ENCODE data around the gene BHLHA15.
"Not testable (repeated sequence)": the region's sequence is repeated elsewhere in the genome, so short reads cannot be mapped to it uniquely, and the experiment has no call there.

BHLHA15 gene

DNA sequence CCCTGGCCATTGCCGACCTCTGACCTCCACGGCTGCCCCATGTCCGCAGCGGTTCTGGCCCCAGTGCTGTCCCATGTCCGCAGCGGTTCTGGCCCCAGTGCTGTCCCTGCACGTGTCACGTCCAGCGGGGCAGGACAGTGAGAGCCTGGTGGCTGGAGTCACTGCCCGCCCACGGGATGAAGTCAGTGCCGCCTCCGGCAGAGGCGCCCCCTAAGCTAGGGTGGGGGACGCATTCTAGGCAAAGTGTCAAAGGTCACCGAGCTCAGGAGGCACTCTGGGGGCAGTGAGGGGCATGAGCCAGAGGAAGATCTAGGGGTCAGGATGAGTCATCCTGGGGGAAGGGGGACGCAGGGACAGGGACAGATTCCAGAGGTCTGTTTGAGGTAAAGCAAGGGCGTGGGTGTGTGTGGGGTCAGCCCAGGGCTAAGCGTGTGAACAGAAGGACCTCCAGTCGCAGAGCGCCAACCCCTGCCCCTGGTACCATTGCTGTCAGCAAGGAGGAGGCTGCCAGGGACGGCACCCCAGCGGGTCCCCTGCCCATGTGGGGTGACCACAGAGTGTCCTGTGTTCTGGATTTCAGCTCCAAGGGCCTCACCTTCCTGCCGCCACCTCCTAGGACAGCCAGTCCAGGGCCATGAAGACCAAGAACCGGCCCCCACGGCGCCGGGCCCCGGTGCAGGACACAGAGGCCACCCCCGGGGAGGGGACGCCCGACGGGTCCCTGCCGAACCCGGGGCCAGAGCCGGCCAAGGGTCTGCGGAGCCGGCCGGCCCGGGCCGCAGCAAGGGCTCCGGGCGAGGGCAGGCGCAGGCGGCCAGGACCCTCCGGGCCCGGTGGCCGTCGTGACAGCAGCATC, 665 bp downstream of the BHLHA15 start:
- DNase-seq, result peak; percentile 13

DNA sequence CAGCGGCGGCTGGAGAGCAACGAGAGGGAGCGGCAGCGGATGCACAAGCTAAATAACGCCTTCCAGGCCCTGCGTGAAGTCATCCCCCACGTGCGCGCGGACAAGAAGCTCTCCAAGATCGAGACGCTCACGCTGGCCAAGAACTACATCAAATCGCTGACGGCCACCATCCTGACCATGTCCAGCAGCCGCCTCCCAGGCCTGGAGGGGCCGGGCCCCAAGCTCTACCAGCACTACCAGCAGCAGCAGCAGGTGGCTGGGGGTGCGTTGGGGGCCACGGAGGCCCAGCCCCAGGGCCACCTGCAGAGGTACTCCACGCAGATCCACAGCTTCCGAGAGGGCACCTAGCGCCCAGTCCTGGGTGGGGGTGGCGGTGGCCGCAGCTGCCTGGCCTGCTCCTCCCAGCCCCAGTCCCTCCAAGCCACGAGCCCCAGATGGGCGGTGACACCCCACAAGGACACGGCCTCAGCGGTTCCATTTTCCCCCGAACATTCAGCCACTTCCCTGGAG, 1.3 kb downstream of the BHLHA15 start:
- no peak for DNase-seq

DNA sequence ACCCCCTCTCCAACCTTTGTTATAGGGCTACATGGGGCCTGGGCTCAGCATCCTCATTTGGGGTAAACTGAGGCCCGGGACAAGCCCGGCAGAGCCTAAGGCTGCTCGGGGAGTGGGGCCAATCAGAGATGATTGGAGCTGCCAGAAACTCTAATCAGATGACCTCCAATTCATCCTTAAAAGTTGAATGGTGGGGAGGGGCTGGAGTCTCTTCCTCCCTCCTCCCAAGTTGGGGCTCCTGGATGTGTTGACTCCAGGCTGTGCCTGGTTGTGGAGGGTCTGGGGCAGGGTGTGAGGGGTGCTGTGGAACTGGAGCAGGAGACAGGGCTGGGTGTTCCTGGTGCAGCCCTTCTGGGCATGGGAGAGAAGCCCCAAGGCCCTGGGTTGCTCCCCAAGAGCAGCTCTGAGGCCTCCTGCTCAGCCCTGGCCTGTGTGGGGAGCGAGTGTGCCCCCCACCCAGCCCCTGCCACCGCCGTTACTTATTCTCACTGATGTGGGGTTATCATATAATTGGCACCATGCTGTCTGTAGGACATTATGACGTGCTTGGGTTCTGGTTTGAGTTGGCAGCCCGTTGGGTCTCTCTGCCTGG, 2.2 kb downstream of the BHLHA15 start:
- no peak for DNase-seq

DNA sequence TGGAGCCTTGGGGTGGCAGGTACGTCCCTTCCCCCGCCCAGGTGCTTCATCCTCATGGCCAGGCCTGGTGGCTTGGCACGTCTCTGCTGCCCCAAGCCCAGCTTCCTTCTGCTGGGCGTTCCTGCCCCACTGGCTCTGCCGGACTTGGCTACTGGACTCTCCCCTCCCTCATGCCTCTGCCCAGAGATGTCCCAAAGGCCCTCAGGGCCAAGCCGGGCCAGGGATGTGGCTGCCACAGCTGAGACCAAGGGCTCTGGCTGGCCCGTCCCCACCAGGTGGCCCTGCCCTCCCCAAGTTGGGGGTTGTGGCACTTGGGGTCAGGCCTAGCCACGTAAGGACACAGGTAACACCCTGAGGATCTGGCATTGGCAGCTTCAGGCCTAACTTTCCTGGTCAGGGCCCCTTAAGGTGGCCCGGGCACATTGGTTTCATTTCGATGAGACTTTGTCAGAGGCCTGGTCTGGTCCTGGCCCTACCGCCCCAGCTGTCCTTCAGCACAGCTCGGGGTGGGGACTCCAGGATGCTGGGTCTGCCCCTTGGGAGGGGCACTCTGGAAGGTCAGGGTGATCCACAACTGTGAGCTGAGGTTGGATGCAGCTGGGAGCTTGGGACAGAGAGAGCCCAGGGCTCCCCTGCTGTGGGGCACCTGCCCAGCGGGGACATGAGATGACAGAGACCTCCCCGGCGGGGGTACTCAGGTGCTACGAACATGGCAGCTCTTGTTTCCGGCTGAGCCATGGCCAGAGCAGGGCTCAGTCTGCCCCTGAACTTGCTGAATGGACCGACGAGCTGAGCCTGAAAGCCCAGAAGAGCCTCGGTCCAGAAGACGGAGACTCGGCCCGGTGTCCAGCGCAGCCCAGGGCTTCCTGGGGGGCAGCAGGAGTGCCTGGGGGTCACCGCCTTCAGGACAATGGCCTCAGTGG, 2.9 kb downstream of the BHLHA15 start:
- no peak for DNase-seq

DNA sequence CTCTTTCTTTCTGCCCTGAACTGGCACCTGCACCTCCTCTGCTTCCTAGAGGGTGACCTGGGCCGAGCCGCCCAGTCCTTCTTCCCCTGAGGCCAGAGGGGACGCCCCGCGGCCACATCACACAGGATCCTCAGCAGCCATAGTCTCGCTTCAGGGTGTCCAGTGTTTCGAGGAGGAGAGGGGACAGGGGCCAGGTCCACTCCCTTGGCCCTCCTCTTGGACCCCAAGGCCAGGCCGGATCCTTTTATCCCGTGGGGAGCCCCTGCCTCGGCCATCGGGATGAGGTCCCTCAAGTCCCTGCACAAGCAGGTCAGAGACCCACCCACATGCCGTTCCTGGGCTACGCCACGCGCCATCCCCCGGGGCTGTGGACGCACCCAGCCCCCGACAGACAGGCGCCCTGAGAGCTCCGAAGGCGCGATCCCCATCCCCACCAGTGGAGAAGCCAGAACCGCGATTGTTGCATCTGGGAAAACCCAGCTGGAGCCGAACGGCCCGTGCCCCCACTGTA, 3.6 kb downstream of the BHLHA15 start:
- no peak for DNase-seq

DNA sequence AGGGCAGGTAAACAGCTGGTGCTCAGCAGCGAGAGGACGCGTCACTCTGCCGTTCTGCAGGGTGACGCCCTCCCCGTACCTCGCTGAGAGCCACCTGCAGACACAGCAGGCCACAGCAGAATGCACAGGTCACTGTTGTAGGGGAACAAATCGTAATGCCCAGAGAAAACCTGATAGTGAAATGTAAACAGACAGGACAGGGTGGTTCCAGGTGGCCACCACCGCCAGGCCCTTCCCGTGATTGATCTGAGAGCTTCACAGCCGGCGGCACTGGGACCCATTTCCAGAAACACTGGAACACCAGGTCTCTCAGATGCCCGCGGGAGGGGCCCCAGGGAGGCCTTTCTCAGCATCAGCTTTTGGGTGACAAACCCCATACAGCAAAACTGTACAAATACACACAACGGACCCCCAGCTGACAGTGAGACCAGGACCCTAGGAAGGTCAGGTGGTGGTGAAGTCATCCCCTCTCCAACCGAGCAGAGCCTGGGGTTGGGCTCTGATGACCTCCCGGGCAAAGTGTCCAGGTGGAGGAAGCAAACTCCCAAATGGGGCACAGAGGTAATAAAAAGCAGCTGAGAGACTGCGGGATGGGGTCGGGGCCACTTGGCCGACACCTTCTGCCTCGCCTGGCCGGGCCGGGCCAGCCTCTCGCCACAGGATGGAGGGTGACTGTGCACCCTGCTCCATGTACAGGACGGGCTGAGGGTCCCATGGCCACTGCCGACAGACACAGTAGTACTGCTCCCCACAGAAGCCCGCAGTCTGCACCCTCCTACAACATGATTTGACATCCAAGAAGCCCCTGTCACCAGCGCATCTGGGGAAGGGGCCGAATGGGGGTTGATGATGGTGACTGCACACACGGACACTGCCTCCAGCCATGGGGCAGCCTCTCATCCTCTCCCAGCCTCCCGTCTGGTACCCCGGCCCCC, 4.6 kb downstream of the BHLHA15 start:
- no peak for DNase-seq

DNA sequence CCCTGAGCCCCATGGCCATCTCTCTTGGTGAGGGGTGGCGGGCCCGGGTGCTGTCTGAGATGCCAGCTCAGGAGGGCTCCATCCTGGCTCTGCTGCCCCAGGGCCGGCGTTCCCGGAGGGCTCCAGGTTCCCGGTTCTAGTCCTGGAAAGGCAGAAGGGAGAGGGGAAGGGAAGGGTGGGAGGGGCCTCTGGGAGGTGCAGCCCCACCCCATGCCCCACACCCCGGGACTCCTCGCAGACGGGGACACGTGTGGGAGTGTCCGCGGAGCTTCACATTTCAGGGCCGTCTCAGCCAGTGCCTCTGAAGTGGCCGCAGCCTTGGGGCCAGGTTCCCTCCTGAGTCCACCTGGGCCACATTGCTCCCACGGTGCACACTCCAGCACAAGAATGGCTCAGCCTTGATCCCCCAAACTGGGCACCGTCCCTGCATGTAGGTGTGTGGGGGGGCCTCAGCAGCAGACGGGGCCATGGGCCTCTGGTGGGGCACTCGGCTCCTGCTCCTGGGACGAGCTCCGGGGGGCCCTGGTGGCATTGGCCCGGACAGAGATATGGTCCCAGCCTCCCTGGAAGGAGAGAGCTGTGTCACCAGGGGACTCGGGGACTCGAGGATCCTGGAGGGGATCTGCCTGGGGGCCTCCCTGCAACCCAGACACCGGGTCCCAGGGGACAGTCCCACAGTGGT, 5.8 kb downstream of the BHLHA15 start:
- DNase-seq, result no peak

DNA sequence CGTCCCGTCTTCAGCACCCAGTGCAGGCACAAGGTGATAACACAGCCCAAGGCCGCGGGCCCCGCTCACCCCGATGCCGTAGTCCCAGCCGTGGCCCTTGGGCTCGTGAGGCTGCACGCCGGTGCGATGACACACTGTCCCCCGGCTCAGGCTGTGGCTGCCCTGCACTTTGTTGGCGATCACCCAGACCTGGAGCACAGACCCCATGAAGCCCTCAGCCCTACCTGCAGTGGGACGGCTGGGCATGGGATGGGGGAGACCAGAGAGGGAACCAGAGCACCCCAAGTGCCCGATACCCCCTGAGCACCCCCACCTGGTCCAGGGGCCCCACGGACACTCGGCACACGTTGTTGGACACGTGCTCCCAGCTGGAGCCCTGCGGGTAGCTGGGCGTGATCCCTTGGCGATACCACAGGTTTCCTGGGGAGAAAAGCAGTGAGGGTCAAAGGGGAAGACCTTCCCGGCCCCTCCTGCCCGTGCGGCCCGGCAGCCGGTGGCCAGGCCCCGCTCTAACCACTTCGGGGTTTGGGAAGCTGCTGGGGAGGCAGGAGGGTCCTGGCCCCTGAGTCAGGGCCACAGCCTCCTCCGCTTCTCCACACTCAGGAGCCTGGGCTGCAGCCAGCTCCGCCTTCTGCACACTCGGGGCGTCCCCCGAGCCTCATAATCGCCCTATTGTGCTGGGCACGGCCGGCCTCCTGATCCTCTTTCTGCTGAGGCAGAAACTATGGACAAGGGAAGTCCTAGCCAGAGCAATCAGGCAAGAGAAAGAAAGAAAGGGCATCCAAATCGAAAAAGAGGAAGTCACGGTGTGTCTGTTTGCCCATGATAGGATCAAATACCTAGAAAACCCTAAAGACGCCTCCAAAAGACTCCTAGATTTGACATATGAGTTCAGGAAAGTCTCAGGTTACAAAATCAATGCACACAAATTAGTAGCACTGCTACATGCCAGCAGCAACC, 6.7 kb downstream of the BHLHA15 start:
- no peak for DNase-seq

DNA sequence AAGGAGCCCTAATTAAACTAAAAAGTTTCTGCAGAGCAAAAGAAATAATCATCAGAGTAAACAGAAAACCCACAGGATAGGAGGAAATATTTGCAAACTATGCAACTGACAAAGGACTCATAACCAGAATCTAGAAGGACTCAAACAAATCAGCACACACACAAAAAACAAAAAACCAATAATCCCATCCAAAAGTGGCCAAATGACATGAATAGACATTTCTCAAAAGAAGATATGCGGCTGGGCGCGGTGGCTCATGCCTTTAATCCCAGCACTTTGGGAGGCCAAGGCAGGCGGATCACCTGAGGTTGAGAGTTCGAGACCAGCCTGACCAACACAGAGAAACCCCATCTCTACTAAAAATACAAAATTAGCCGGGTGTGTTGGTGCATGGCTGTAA, 8.1 kb downstream of the BHLHA15 start:
- DNase-seq, result not testable (repeated sequence)

DNA sequence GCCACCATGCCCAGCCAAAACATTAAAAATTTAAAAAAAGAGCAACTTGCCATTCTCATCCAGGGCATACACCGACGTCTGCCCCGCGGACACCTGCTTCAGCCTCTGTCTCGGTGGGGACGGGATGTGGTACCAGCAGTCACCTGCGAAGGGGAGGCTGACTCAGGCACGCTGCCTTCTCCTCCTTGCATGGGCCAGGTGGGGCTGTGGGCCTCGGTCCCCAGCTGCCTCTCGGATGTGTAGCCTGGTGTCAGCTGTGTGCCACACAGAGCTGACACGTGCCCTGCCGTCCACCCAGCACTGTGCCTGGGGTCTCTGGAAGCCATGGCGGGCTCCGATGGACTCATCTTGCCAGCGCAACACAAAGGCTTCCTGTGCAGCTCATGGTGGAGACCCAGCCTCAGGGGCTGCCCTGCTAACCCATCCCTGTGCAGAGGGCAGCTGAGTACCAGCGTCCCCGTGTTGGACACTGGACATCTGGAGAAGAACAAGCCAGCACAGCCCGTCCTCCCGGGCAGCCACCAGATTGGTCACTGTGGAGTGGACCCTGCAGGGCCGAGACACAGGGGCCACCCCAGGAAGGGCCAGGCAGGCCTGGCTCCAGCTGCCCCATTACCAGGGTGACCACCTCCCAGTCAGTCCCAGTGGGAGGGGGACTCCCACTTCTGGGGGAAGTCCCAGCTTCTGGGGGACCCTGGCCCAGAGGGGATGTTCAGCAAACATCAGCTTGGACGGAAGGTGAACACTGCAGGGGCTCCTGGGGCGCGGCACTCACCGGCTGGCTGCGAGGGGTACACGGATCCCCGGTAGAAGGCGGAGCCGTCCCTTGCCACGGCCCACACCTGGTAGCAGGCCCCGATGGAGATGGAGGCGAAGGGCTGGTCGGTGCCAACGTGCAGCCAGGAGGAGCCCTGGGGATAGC, 10.6 kb downstream of the BHLHA15 start:
- no peak for DNase-seq

DNA sequence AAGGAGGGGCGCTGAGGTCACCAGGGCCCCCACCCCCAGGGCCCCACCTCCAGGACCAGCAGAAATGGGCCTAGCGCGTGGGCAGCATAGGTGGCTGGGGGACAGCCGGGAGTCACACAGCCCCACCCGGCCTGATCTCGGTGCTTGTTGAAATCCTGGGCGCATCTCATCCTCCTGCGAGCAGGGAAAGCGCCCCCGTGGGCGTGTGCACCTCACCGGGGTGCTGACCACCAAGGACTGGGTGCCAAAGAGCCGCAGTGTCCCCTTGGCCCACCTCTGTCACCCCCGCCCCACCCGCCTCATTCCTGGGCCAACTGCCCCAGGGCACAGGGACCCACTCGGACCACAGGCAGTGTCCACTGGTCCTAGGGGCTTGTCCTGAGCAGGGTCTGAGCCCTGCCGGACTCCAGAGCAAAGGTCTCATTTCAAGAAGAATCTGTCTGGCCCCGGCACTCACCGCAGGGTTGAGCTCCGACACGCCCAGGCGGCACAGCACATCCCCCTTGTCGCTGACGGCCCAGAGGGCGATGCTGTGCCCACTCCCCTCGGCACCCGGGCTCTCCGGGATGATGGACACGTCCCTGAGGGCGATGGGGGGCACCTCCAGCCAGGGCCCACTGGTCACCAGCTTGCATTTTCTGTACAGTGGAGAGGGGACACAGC, 11.4 kb downstream of the BHLHA15 start:
- no peak for DNase-seq

DNA sequence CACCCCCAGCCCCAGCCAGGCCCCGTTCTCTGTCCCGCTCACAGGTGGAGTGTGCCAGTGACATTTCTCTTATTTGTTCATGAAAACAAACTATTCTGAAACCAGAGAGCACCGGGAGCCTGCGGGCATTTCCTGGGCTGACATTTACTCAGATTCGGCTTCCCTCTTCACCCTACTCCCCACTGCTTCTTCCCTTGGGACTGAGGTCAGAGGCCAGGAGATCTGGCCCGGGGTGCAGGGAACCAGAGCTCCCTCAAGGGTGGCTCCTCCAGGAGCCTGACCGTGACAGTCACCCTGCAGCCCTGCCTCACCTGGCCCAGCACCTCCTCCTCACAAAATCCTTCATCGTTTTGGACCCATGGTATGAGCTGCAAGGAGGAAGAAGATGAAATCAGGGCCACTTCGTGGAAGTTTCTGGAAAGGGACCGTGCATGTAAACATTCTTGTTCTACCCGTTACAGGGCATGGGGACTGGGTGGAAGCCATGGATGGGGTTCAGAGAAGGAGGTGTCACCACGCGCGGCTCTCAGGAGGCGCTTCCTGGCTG, 12.2 kb downstream of the BHLHA15 start:
- DNase-seq, result no peak

DNA sequence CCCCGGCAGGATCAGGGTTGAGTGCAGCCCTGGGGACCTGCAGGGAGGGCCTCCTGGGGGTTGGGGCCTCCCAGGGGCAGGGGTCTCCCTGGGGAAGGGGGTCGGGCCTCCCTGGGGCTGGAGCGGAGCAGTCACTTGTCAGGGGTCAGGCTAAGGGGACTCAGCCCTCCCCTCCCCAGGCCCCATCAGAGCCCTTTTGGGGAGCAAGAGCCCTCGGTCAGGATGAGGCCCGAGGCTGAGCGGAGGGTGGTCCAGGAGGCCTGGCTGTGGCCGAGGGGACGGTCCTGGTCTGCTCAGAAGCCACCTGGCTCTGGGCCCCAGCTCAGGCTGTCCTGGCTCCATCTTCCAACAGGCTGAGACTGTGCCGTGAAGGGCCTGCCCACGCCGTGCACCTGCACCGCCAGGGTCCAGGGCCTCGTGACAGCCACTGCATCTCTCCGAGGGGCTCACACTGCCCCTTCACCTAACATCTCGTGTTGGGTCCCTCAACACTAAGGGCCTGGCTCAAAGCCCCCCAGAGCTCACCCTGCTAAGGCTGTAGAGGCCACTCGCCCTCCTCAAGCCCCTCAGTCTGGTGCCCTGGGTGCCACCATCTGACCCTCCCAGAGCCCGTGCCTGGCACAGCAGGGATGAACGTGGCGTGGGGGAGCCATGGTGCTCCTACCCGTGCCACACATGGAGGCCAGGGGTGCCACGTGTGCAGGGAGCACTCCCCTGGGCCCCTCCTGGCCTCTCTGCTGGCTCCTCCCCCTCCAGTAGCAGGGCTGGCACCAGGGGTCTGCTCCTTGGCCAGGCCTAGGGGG, 12.9 kb downstream of the BHLHA15 start:
- DNase-seq, result no peak

DNA sequence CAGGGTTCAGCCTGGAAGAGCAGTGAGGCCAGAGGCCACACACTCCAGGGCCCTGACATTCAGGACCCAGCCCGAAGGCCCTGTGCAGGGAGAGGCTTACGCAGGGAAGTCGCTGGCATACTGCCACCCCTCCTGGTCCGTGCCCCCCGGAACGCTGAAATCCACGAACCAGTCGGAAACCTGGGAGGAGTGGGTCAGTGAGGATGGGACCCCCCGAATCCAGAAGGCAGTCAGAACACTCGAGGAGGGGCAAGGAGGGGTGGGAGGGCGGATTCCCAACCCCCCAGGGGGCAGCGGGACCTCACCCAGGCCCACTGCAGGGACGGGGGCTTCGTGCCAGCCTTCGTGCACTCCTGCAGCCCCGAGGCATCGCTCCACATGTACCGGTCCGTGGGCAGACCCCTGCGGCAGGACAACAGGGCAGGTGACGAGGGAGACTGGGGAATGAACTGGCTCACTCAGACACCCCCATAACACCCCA, 13.5 kb downstream of the BHLHA15 start:
- DNase-seq, result no peak

DNA sequence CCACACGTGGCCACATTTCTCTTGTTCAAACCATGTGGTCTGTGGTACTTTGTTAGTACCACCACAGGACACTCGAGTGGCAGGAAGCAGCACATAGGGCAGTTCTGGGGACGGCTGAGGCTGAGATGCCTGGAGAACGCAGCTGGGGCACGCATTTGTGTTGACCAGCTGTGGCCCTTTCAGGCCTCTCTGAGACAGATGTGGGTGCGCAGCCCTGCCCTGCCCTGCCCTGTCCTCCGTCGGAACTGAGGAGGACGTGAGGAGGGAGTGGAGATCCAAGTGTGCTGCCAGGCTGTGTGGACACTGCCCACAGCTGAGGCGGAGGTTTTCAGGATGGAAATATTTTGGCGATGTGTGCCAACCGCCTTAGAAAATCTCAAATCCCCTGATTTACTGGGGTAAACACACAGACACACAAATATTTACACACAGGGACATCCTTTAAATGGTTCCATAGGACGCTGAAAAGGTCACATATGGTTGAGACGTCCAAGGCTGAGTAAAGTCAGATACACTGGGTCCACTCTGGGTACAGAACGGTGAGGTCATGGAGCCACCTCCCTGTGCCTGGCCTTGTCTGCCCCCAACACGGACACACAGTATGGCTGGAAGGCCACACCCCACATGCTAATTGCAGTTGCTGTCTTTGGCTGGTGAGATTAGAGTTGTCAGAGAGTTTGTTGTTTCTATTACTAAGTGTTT, 14.8 kb downstream of the BHLHA15 start:
- DNase-seq, result no peak

DNA sequence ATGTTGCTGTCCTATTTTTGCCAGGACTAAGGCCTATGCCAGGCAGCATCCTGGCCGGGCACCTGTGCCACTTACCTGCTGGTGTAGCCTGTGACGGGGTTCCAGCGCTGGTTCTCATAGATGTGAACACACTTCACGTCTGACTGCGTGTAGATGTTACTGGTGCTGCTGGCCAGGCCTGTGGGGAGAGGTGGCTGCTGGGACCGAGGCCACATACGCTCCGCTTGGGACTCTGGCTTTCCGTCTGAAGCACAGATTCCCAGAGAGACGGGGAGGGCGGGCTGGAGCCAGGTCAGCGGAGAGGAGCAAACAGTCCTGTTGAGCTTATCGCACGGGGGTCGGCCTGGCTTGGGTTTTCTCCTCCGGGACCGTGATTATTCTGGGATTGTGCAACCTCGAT, 16.7 kb downstream of the BHLHA15 start:
- DNase-seq, result no peak

Data from activated T-cell treated with anti-CD3 and anti-CD28 coated beads, Interleukin-2, amount 50 U/mL, for 1 hour (primary cell).